EH (cell line): ENCODE data around the gene KIF25.
A peak's percentile ranks its signal among the peaks of the same experiment; 100 is the strongest.

Source experiments
- DNase-seq: peaks from one replicate; pipeline ENCODE4 v3.0.0-alpha.2; 2015; ENCODE audit warnings: low read depth

KIF25 gene, protein sequence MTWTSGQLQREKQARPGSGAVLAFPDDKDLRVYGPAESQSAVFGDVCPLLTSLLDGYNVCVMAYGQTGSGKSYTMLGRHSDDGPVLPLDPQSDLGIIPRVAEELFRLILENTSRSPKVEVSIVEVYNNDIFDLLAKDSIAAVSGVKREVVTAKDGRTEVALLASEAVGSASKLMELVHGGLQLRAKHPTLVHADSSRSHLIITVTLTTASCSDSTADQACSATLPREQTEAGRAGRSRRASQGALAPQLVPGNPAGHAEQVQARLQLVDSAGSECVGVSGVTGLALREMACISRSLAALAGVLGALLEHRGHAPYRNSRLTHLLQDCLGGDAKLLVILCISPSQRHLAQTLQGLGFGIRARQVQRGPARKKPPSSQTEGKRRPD

DNA sequence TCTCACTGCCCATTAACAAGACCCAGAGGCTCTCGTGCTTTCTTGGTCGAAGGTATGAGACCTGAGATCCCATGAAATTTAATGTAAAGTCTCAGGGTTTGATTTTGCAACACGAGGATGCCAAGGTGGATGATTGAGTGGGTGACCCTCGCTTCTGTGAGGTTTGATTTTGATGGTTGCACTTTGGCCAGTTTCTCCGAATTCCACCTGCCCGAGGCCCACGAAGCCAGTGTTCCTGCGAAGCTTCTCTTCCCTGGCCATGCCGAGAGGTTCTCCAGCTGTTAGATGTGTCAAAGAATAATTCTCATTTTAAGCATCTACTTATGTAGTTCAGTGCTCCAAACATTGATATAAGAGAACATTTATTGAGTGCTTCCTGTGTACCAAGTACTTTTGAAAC lies at the start of gene KIF25:
TSS of gene KIF25 (plus strand) at position 30 of the 400 bp plus-strand sequence. CDS start 31,915 bp downstream, outside the sequence.
- DNase-seq = no peak

GRCh38 chr6:167947716-167948115 lies 49.8 kb upstream of the KIF25 start:
- DNase-seq = no peak

DNA sequence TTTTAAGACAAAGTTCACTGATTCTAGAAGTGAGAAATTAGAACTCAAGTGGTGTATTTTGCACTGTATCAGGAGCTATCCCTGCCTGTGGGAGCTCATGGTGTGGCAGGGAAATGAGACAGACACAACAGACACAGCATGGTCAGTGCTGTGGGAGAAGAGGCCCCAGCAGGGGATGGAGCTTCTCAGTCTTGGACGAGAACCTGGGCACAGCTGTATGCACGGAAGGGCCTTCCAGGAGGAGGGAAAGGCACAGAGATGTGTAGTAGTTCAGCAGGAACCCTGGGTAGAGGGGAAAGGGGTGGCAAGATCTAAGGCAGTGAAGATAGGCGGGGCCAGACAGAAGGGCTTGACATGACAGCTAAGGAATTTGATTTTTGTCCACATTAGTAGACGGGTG lies 48.8 kb upstream of the KIF25 start:
- DNase-seq = no peak

GRCh38 chr6:167949121-167949684 lies 48.3 kb upstream of the KIF25 start:
- no peak for DNase-seq

- no peak for DNase-seq
Measured at GRCh38 chr6:167951781-167952511, 45.5 kb upstream of the KIF25 start.

GRCh38 chr6:167952512-167952859 lies 45.0 kb upstream of the KIF25 start:
- DNase-seq = no peak

DNA sequence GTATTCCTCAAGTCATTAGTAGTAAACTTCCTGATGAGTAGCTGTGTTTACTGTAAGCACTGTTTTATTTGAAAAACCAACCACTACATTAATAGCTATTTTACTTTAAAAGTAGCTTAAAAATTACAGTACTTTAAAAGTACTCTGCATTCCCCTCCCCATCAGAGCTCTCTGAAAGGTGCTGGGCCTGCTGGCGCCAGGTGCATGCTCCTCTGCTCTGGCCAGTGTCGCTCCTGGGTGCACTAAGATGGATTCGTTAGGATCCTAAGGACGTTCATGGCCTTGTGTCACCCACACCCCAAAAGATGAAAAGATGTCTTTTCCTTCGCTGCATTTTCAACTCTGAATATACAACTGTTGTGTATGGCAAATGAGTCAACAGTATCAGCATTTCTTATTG lies 43.9 kb upstream of the KIF25 start:
- no peak for DNase-seq

DNA sequence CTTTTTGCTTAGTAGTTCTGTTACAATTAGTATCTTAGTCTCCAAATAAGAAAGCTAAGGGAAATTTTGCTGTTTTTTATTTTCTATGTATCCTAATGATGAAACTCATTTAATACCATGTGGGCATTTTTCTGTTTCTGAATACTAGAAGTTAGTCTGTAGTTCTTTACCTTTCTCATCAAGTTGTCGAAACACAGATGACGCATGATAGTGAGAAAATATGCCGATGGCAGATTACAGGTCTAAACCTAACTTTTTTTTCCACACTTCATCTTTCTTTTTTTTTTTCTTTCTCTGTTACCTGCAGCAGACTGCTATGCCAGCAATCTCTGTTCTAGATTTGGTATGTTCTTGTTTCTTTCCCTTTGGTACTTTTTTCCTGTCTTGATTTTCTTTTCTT lies 43.3 kb upstream of the KIF25 start:
- no peak for DNase-seq

GRCh38 chr6:167956491-167956890 lies 41.0 kb upstream of the KIF25 start:
- DNase-seq = no peak

GRCh38 chr6:167956983-167957492 lies 40.4 kb upstream of the KIF25 start:
- peak; percentile 63 for DNase-seq

- DNase-seq = no peak
Measured at GRCh38 chr6:167957626-167958025, 39.8 kb upstream of the KIF25 start.

- DNase-seq = no peak
Measured at GRCh38 chr6:167960579-167960978, 36.9 kb upstream of the KIF25 start.

- DNase-seq = no peak
Measured at GRCh38 chr6:167962711-167963110, 34.8 kb upstream of the KIF25 start.

GRCh38 chr6:167963589-167964057 lies 33.8 kb upstream of the KIF25 start:
- DNase-seq = no peak

- no peak for DNase-seq
Measured at GRCh38 chr6:167965592-167966539, 31.6 kb upstream of the KIF25 start.

GRCh38 chr6:167966540-167966905 lies 30.9 kb upstream of the KIF25 start:
- DNase-seq = no peak

GRCh38 chr6:167968091-167968490 lies 29.4 kb upstream of the KIF25 start:
- no peak for DNase-seq

GRCh38 chr6:167970230-167970629 lies 27.2 kb upstream of the KIF25 start:
- peak; percentile 44 for DNase-seq

- no peak for DNase-seq
Measured at GRCh38 chr6:167972193-167972592, 25.3 kb upstream of the KIF25 start.

DNA sequence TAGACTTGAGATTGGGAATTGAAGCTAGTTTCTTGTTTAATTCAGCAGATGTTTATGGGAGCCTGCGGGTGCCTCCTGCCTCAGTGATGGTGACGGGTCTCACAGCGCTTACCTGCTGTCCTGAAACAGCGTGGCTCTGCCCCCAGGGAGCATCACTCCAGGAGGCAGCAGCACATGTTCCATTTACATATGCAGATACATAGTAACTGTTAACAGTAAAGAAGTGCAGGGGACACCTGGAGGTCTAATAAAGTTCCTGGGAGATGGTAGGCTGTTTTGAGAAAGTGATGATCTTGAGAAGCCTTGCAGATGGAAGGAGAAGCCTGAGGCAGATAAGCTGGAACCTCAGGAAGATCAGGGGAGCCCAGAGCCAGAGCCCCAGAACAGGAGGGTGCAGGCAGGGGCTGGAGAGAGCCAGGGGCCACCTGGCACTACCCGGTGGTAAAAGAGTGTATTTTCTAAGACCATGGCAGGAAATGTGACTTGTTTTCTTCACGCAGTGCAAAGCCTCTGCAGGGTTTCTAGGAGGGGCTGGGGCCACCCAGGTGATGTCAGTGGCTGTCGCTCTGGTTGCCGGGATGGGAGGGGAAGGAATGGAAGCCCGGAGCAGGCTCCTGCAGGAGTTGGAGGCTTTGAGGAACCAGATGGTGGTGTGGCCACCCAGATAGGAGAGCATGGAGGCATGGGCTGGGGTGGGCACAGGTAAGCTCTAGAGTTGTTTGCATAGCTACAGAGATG lies 24.2 kb upstream of the KIF25 start:
- DNase-seq = no peak
